HK-2 (cell line): ENCODE results near the gene KANK4.

ENCODE experiments used
- DNase-seq: peaks from one replicate; pipeline ENCODE4 v3.0.0-alpha.2; 2018; ENCODE audit not compliant: unreplicated experiment

Gene KANK4

GRCh38 chr1:62207187-62207586 is 112.0 kb downstream of the KANK4 start:
- no peak for DNase-seq

- DNase-seq: no peak
Measured at GRCh38 chr1:62198781-62199125, 120.5 kb downstream of the KANK4 start.

GRCh38 chr1:62198069-62198780 is 121.0 kb downstream of the KANK4 start:
- DNase-seq: no peak

GRCh38 chr1:62196086-62196690 is 123.0 kb downstream of the KANK4 start:
- no peak for DNase-seq

GRCh38 chr1:62194651-62195544 is 124.3 kb downstream of the KANK4 start, which contains the start of gene L1TD1:
TSS of gene L1TD1 (plus strand) at chr1:62194849. CDS start at chr1:62206629, 11,780 bp downstream.
- DNase-seq: no peak

- no peak for DNase-seq
Measured at GRCh38 chr1:62188111-62188510, 131.1 kb downstream of the KANK4 start.

GRCh38 chr1:62187548-62187947 is 131.7 kb downstream of the KANK4 start:
- DNase-seq: no peak
